RWPE1 (cell line): Measurements from ENCODE around the gene CBLN3.

Experiments used
- CTCF ChIA-PET: fragments of 350-600 bp; sonication (Branson Sonifier 250); formaldehyde crosslinking; extraction: SDS; loops from one replicate; lab custom pipeline; 2021; lab: Yijun Ruan, JAX
- POLR2A ChIA-PET: fragments of 400-600 bp; formaldehyde crosslinking; extraction: SDS; loops from one replicate; lab custom pipeline; 2020; ENCODE audit warnings: antibody characterized with exemption; ENCODE audit not compliant: low non-redundant PET; lab: Yijun Ruan, JAX
- DNase-seq: peaks from one replicate; pipeline ENCODE4 v3.0.0; 2012; ENCODE audit warnings: low spot score
- H3K27ac ChIP-seq: fragments of 450-650 bp; 2 replicates; pipeline ENCODE4 v1.5.1; 2017
- TF ChIP-seq, protein P1 (sequence below): fragments of 450-650 bp; conservative IDR thresholded peaks from 2 replicates; pipeline ENCODE4 v1.5.1; 2017; ENCODE audit warnings: low read depth, mild to moderate bottlenecking

Gene CBLN3

GRCh38 chr14:24398653-24399446 is 30.6 kb downstream of the CBLN3 start, which contains the start of gene NYNRIN:
Gene NYNRIN (plus strand): TSS chr14:24399003. CDS start chr14:24399247, 244 bp downstream.
- H3K27ac ChIP-seq, result no peak within 1 kb of the TSS
- ChIA-PET CTCF (no interaction called here), POLR2A (no interaction called here)
- TF ChIP-seq, protein P1, sequence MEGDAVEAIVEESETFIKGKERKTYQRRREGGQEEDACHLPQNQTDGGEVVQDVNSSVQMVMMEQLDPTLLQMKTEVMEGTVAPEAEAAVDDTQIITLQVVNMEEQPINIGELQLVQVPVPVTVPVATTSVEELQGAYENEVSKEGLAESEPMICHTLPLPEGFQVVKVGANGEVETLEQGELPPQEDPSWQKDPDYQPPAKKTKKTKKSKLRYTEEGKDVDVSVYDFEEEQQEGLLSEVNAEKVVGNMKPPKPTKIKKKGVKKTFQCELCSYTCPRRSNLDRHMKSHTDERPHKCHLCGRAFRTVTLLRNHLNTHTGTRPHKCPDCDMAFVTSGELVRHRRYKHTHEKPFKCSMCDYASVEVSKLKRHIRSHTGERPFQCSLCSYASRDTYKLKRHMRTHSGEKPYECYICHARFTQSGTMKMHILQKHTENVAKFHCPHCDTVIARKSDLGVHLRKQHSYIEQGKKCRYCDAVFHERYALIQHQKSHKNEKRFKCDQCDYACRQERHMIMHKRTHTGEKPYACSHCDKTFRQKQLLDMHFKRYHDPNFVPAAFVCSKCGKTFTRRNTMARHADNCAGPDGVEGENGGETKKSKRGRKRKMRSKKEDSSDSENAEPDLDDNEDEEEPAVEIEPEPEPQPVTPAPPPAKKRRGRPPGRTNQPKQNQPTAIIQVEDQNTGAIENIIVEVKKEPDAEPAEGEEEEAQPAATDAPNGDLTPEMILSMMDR, result no peak
- no peak for DNase-seq

GRCh38 chr14:24398293-24398652 is 31.2 kb downstream of the CBLN3 start:
- DNase-seq, result no peak
- CTCF ChIA-PET, result no interaction called here
- no peak overlapping the region for H3K27ac ChIP-seq
- POLR2A ChIA-PET, result no interaction called here
- TF ChIP-seq, protein P1, result no peak

- no peak for DNase-seq
- ChIA-PET CTCF (interaction anchor here (0.5 kb wide), 1 partner anchor 12 kb away, joined by 3 read pairs; no protein-coding TSS in a partner anchor), POLR2A (no interaction called here)
- no peak overlapping the region for H3K27ac ChIP-seq
- TF ChIP-seq, protein P1, result no peak
These were observed 31.7 kb downstream of the CBLN3 start for GRCh38 chr14:24397639-24398292.

- no peak for DNase-seq
- CTCF ChIA-PET, result interaction anchor here (1.2 kb wide), 1 partner anchor 13 kb away, joined by 3 read pairs; no protein-coding TSS in a partner anchor
- POLR2A ChIA-PET, result interaction anchor here (0.6 to 1.1 kb wide), 2 partner anchors 35 to 248 kb away, joined by 3 read pairs; no protein-coding TSS in a partner anchor
These were observed 33.6 kb downstream of the CBLN3 start for GRCh38 chr14:24395609-24396582.

DNA sequence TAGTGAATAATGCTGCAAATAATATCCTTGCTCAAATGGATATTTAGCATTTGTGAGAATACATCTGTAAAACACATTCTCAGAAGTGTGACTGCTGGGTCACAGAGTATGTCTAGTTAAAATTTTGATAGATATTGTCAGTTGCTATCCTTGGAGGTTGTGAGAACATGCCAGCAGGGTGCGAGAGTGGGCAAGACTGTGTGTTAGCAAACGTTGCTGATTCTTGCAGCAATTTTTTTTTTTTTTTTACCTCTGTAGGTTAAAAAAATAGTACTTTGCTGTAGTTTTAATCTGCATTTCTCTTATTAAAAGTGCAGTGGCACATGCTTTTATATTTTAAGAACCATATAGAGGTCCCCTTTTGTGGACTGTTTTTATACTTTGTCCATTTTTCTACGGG is 35.2 kb downstream of the CBLN3 start:
- TF ChIP-seq, protein P1, result no peak
- H3K27ac ChIP-seq, result no peak overlapping the region
- POLR2A ChIA-PET, result no interaction called here
- no peak for DNase-seq
- CTCF ChIA-PET, result no interaction called here

More at GRCh38 chr14:24395609-24396582, 33.6 kb downstream of the CBLN3 start:
- TF ChIP-seq, protein P1, result no peak
- peak overlapping the region; percentile 78 for H3K27ac ChIP-seq
